HepG2 (cell line): ENCODE results near the gene FAM171A2. TPM values are rescaled to one million over a fixed set of nuclear protein-coding genes. Genes with fewer than 3 reads are reported as not detected.
A peak's percentile ranks its signal among the peaks of the same experiment; 100 is the strongest.

Experiments
- AHDC1 ChIP-seq: sonication (generic); formaldehyde crosslinking; IDR thresholded peaks from 2 replicates; pipeline ENCODE4 v1.5.1; 2020; ENCODE audit warnings: mild to moderate bottlenecking, missing genetic modification reagents, borderline replicate concordance
- ATF6 ChIP-seq: sonication (generic); formaldehyde crosslinking; conservative IDR thresholded peaks from 2 replicates; pipeline ENCODE4 v1.4.0; 2020; ENCODE audit warnings: missing genetic modification reagents
- HOXA9 ChIP-seq: sonication (generic); formaldehyde crosslinking; IDR thresholded peaks from 2 replicates; pipeline ENCODE4 v1.8.1; 2022; ENCODE audit warnings: missing genetic modification reagents, mild to moderate bottlenecking, moderate library complexity, borderline replicate concordance
- KLF6 ChIP-seq: IDR thresholded peaks from 2 replicates; pipeline ENCODE4 v1.8.0; 2016; ENCODE audit warnings: missing biosample characterization, missing genetic modification reagents
- MXI1 ChIP-seq: IDR thresholded peaks from 3 replicates; pipeline ENCODE4 v1.6.1; 2012; ENCODE audit warnings: low read depth, low read length, inconsistent platforms, borderline replicate concordance
- ONECUT2 ChIP-seq: sonication (generic); formaldehyde crosslinking; IDR thresholded peaks from 2 replicates; pipeline ENCODE4 v1.4.0; 2020; ENCODE audit warnings: missing genetic modification reagents
- PCBP2 ChIP-seq: fragments of 200-400 bp; formaldehyde crosslinking; optimal IDR thresholded peaks from 2 replicates; pipeline ENCODE3; 2018; ENCODE audit warnings: low read length, low read depth; ENCODE audit not compliant: poor library complexity, severe bottlenecking
- PRDM10 ChIP-seq: sonication (generic); formaldehyde crosslinking; IDR thresholded peaks from 2 replicates; pipeline ENCODE4 v1.4.0; 2020; ENCODE audit warnings: low read depth, missing genetic modification reagents
- SIX1 ChIP-seq: sonication (generic); formaldehyde crosslinking; IDR thresholded peaks from 2 replicates; pipeline ENCODE4 v1.4.0; 2020; ENCODE audit warnings: missing genetic modification reagents, borderline replicate concordance
- ZFP36 ChIP-seq: fragments of 150-350 bp; IDR thresholded peaks from 2 replicates; pipeline ENCODE4 v1.6.1; 2018; ENCODE audit warnings: borderline replicate concordance, low read length, low read depth; ENCODE audit not compliant: partially characterized antibody
- ZNF264 ChIP-seq: sonication (generic); formaldehyde crosslinking; IDR thresholded peaks from 2 replicates; pipeline ENCODE4 v1.4.0; 2020; ENCODE audit warnings: missing genetic modification reagents
- ZNF619 ChIP-seq: sonication (generic); formaldehyde crosslinking; IDR thresholded peaks from 2 replicates; pipeline ENCODE4 v1.4.0; 2020; ENCODE audit warnings: mild to moderate bottlenecking, missing genetic modification reagents
- ZNF639 ChIP-seq: conservative IDR thresholded peaks from 2 replicates; pipeline ENCODE4 v1.6.1; 2018; ENCODE audit warnings: missing genetic modification reagents
- ZNF773 ChIP-seq: sonication (generic); formaldehyde crosslinking; IDR thresholded peaks from 2 replicates; pipeline ENCODE4 v1.4.0; 2020; ENCODE audit warnings: missing genetic modification reagents, borderline replicate concordance
- polyA plus RNA-seq, 8 experiments: library from polyadenylated mRNA; depleted of rRNA in 3 of 8; stranded (reverse) in 7 of 8; unstranded in 1 of 8; fragments of >200 nt; fragmentation: Illumina TruSeq in 4 of 8; extraction: Trizol in 4 of 8; gene quantifications; 2 replicates each; pipeline versions ENCODE4 v1.2.1 to v1.2.3, GENCODE V29; 2011 to 2016; ENCODE audit warnings: low read depth in 4 of 8, missing spikeins in 1 of 8, mixed read lengths in 1 of 8; ENCODE audit not compliant: insufficient read depth in 1 of 8
- total RNA-seq, 5 experiments: library from RNA; depleted of rRNA; stranded (reverse); fragments of >200 nt; fragmentation: Illumina TruSeq; extraction: Trizol; gene quantifications; 2 replicates each; pipeline ENCODE4 v1.2.3, GENCODE V29; 2016; ENCODE audit warnings: low read depth in 1 of 5

FAM171A2 gene
- total and polyA plus RNA-seq, 2 of the 13 experiments (the other 11 are each of a cell fraction or from before 2014, with no cell fraction given) = 1.8 to 3.6 TPM

GRCh38 chr17:44354582-44355561, 8.8 kb downstream of the FAM171A2 start (continued):
- TF ChIP-seq ATF6 (no peak), AHDC1 (no peak), ZNF773 (CRISPR knock-in tag) (no peak), ZNF264 (CRISPR knock-in tag) (no peak), KLF6 (CRISPR knock-in tag) (no peak), PCBP2 (no peak), ZNF639 (peak; percentile 48; the same call in 1 of the 2 replicates), ONECUT2 (CRISPR knock-in tag) (no peak), SIX1 (CRISPR knock-in tag) (no peak), MXI1 (no peak; the same call in 2 of the 3 replicates), PRDM10 (CRISPR knock-in tag) (no peak), ZFP36 (no peak), ZNF619 (CRISPR knock-in tag) (no peak; the same call in 1 of the 2 replicates), HOXA9 (no peak)
